Osteoblast (primary cell): ENCODE data around the gene LMNTD1. TPM values are rescaled to one million over a fixed set of nuclear protein-coding genes. Genes with fewer than 3 reads are reported as not detected.

Source experiments
- DNase-seq: peaks from one replicate; pipeline ENCODE4 v3.0.0; 2011; ENCODE audit warnings: low spot score, mixed read lengths; ENCODE audit not compliant: insufficient read length; ENCODE audit errors: missing footprints
- H2AFZ ChIP-seq: 2 replicates; pipeline ENCODE4 v1.6.0; 2011; ENCODE audit warnings: mild to moderate bottlenecking, low read length
- H3K27ac ChIP-seq: 2 replicates; pipeline ENCODE4 v1.5.1; 2011; ENCODE audit warnings: mild to moderate bottlenecking, low read depth, low read length, moderate library complexity
- H3K27me3 ChIP-seq: 2 replicates; pipeline ENCODE4 v1.6.0; 2012; ENCODE audit warnings: mild to moderate bottlenecking, control low read depth, inconsistent platforms, low read length, moderate library complexity; ENCODE audit not compliant: insufficient read depth
- H3K36me3 ChIP-seq: 2 replicates; pipeline ENCODE4 v1.5.1; 2011; ENCODE audit warnings: mild to moderate bottlenecking, low read length, control low read depth, moderate library complexity; ENCODE audit not compliant: insufficient read depth
- H3K4me1 ChIP-seq: 2 replicates; pipeline ENCODE4 v1.5.1; 2011; ENCODE audit warnings: mild to moderate bottlenecking, low read length, control low read depth, moderate library complexity; ENCODE audit not compliant: insufficient read depth
- H3K4me2 ChIP-seq: 2 replicates; pipeline ENCODE4 v1.6.0; 2011; ENCODE audit warnings: mild to moderate bottlenecking, low read length; ENCODE audit not compliant: insufficient read depth
- H3K4me3 ChIP-seq: fragments of 200-600 bp; sonication (generic); 3 replicates; pipeline ENCODE4 v1.5.1; 2012; ENCODE audit warnings: mild to moderate bottlenecking, low read length, inconsistent platforms; ENCODE audit not compliant: insufficient read depth
- H3K79me2 ChIP-seq: 2 replicates; pipeline ENCODE4 v1.6.0; 2012; ENCODE audit warnings: mild to moderate bottlenecking, low read length, control low read depth, inconsistent platforms; ENCODE audit not compliant: insufficient read depth
- H3K9me3 ChIP-seq: 2 replicates; pipeline ENCODE4 v1.5.1; 2011; ENCODE audit warnings: low read depth, low read length, control low read depth
- H4K20me1 ChIP-seq: 2 replicates; pipeline ENCODE4 v1.6.0; 2012; ENCODE audit warnings: mild to moderate bottlenecking, low read length, control low read depth; ENCODE audit not compliant: insufficient read depth
- CTCF ChIP-seq: IDR thresholded peaks from 2 replicates; pipeline ENCODE4 v1.5.1; 2011; ENCODE audit warnings: mild to moderate bottlenecking, low read depth, low read length, moderate library complexity; ENCODE audit errors: extremely low read depth
- total RNA-seq: library from RNA; depleted of rRNA; stranded (reverse); fragments of >200 nt; gene quantifications from 2 replicates; pipeline ENCODE4 v1.2.3, GENCODE V29; 2012

The LMNTD1 gene
- total RNA-seq, 1 donor: not detected

- Histone ChIP-seq H3K4me3 (no peak overlapping the region), H3K9me3 (no peaks in the 10 kb centered on the region), H3K79me2 (no peaks in the 10 kb centered on the region), H2AFZ (no peak overlapping the region), H4K20me1 (no peaks in the 10 kb centered on the region), H3K4me1 (peaks cover 19% of the 10 kb centered on the region), H3K4me2 (no peak overlapping the region), H3K27ac (no peak overlapping the region), H3K27me3 (peaks cover 26% of the 10 kb centered on the region), H3K36me3 (no peaks in the 10 kb centered on the region)
- no peak for DNase-seq
- TF ChIP-seq CTCF: no peak
Measured at GRCh38 chr12:25501549-25501948, 51.5 kb downstream of the LMNTD1 start.

GRCh38 chr12:25500651-25501050 is 52.4 kb downstream of the LMNTD1 start:
- no peak for DNase-seq
- no peaks in the 10 kb centered on the region for H3K36me3 ChIP-seq
- TF ChIP-seq CTCF: no peak
- H3K27me3 ChIP-seq: peaks cover 26% of the 10 kb centered on the region
- no peaks in the 10 kb centered on the region for H3K9me3 ChIP-seq
- H3K79me2 ChIP-seq: no peaks in the 10 kb centered on the region
- no peak overlapping the region for H2AFZ ChIP-seq
- H3K27ac ChIP-seq: no peak overlapping the region
- H3K4me1 ChIP-seq: peaks cover 27% of the 10 kb centered on the region
- H3K4me2 ChIP-seq: no peak overlapping the region
- no peak overlapping the region for H3K4me3 ChIP-seq
- H4K20me1 ChIP-seq: no peaks in the 10 kb centered on the region

GRCh38 chr12:25497021-25497420 is 56.1 kb downstream of the LMNTD1 start:
- no peaks in the 10 kb centered on the region for H3K79me2 ChIP-seq
- H3K27me3 ChIP-seq: no peaks in the 10 kb centered on the region
- no peaks in the 10 kb centered on the region for H4K20me1 ChIP-seq
- no peaks in the 10 kb centered on the region for H3K9me3 ChIP-seq
- H2AFZ ChIP-seq: no peak overlapping the region
- H3K36me3 ChIP-seq: no peaks in the 10 kb centered on the region
- DNase-seq: no peak
- no peak overlapping the region for H3K27ac ChIP-seq
- peaks cover 31% of the 10 kb centered on the region for H3K4me1 ChIP-seq
- H3K4me3 ChIP-seq: no peak overlapping the region
- no peak overlapping the region for H3K4me2 ChIP-seq
- no peak for TF ChIP-seq CTCF

- Histone ChIP-seq H3K27me3 (no peaks in the 10 kb centered on the region), H3K9me3 (no peaks in the 10 kb centered on the region), H2AFZ (no peak overlapping the region), H3K27ac (peak overlapping the region; percentile 20), H3K36me3 (no peaks in the 10 kb centered on the region), H3K4me1 (peaks cover 25% of the 10 kb centered on the region), H4K20me1 (no peaks in the 10 kb centered on the region), H3K4me3 (no peak overlapping the region), H3K79me2 (no peaks in the 10 kb centered on the region), H3K4me2 (no peak overlapping the region)
- TF ChIP-seq CTCF: no peak
- DNase-seq: peak; percentile 41
Measured at GRCh38 chr12:25496098-25496587, 56.9 kb downstream of the LMNTD1 start.
